Activated CD4-positive, alpha-beta T cell treated with anti-CD3 and anti-CD28 coated beads, Interleukin-2, amount 50 U/mL, for 4 hours (primary cell): ENCODE results near the gene DCUN1D3.
"Not testable (repeated sequence)": the region's sequence is repeated elsewhere in the genome, so short reads cannot be mapped to it uniquely, and the experiment has no call there.

Source experiments
- DNase-seq, 2 experiments: peaks; one replicate each; pipeline ENCODE4 v3.0.0-alpha.2; 2020

The DCUN1D3 gene

GRCh38 chr16:20818929-20819585, 81.1 kb downstream of the DCUN1D3 start:
- no peak for DNase-seq

DNA sequence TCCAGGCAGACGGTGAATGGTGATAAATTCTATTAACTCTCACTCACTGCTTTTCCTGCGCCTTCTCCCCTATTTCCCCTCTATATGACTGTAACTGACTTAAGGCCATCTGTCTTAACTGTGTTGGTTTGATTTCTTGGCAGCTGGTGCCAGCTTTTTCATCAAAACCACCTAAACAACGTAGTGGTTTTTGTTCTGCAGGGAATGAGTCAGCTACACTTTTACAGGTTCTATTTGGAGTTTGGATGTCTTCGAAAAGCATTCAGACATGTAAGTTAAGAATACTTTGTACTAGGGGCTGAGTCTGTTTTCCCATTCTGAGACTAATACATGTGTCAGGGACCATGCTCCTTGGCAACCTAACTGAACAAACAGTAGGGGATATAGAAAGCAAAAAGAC, 85.4 kb downstream of the DCUN1D3 start:
- DNase-seq = no peak

DNA sequence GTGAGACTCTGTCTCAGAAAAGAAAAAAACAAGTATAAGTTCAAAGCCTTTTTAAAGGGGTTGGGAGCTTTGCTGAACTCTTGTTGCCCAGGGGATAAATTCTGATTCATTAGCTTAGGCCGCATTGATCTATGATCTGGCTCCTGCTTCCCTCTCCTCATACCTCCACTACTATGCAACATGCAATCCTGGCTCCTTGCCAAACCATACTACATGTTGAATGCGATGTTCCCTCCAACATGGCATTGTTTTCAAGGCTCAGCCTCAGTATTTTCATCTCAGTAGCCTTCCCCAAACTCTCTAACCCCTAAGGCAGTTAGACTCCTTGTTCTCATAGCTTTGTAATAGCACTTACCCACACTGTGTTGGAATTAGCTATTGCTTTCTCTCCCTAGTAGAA, 87.6 kb downstream of the DCUN1D3 start:
- no peak for DNase-seq

DNA sequence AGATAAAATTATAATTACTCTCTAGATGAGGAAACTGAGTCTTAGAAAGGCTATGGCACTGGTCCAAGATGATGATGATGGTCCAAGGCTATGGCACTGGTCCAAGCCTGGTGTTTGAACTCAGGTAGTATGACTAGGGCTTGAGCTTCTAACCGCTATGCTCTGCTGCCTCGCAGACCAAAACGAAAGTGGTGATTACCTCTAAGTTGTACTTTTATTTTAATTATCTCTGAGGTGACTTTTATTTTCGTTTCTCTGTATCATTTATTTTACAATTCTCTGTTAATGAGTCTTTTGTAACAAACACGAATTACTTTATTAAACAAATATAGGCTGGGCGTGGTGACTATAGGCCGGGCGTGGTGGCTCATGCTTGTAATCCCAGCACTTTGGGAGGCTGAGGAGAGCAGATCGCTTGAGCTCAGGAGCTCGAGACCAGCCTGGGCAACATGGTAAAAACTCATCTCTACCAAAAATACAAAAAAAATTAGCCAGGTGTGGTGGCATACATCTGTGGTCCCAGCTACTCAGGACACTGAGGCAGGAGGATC, 88.2 kb downstream of the DCUN1D3 start:
- DNase-seq = no peak

- DNase-seq = no peak
Measured at GRCh38 chr16:20807862-20808261, 92.3 kb downstream of the DCUN1D3 start.

DNA sequence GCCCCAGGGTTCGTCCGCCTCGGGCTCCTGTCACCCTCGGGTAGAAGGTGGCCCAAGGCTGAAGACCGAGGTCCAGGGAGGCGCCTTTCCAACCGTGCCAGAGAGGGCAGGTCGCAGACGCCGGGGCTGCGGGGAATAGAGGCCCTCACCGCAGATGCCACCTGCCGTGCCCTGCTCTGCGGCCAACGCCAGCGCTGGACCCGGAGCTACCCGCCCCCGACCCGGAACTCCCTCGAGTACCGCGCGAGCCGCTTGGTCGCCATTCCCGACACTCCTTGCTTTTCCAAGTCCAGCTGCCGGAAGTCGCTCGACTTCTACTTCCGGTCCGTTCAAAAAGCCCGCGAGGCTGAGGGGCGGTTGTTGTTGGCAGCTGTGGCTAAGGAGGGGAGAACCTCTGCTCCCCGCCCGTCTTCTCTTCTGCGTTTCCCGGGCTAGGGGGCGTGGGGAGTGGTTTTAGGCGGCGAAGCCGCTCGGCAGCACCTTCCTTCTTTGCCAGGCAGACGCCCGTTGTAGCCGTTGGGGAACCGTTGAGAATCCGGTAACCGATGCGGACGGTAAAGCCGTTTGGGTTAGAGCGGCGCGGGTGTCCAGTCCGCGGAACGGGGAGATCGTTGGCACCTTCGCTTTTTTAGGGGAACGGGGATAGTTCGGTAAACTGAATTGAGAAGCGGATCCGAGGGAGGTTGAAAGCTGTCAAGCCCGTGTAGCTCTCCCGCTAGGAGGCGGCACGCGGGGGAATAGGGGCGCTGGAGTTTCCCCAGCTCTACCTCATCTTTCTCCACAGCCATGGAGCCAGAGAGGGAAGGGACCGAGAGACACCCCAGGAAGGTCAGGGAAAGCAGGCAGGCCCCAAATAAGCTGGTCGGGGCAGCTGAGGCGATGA, 93.7 kb downstream of the DCUN1D3 start, which contains the start of the genes ERI2 and REXO5:
ERI2 (minus strand) TSS at position 305 of the 883 bp plus-strand sequence; CDS start at position 263, 42 bp downstream.
REXO5 (plus strand) TSS at position 360 of the 883 bp plus-strand sequence; CDS start at position 787, 427 bp downstream.
- peak; percentile 60 for DNase-seq

DNA sequence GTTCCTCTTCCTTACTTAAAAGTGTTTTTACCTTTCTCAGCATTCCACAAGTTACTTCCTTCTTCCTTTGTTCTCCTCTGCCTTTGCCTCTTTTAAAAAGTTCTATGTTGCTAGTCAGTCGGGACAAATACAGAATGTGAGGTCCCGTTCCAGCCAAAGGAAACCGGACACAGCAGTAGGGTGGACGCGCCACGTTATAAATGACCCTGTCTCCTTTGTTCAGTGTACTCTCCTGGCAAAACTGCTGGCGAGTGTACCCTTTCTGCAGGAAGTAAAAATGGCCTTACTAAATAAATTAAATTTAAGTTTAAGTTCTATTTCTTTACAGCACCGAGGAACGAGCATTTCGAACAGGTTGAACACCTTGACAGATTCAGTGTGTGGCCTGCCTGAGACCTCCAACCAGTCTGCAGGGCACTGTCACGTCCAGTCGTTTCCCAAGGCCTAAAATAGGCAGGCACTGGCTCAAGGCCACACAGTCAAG, 94.4 kb downstream of the DCUN1D3 start:
- not testable (repeated sequence) for DNase-seq
